D721Med (cell line): ENCODE data around the gene SPHK2.
A peak's percentile ranks its signal among the peaks of the same experiment; 100 is the strongest.
"Not testable (repeated sequence)": the region's sequence is repeated elsewhere in the genome, so short reads cannot be mapped to it uniquely, and the experiment has no call there.

Experiments used
- DNase-seq: peaks from one replicate; pipeline ENCODE4 v3.0.0; 2011; ENCODE audit warnings: low spot score; ENCODE audit not compliant: insufficient read length
- FAIRE-seq: peaks from 2 replicates; lab custom pipeline; 2011; peaks lifted over from hg19 to GRCh38; lab: Jason Lieb, UNC
- TF ChIP-seq, protein P1 (sequence below): IDR thresholded peaks from 2 replicates; pipeline ENCODE4 v1.5.1; 2012; ENCODE audit warnings: mild to moderate bottlenecking, control low read depth; ENCODE audit not compliant: insufficient read depth; ENCODE audit errors: missing control alignments

Gene SPHK2, protein sequence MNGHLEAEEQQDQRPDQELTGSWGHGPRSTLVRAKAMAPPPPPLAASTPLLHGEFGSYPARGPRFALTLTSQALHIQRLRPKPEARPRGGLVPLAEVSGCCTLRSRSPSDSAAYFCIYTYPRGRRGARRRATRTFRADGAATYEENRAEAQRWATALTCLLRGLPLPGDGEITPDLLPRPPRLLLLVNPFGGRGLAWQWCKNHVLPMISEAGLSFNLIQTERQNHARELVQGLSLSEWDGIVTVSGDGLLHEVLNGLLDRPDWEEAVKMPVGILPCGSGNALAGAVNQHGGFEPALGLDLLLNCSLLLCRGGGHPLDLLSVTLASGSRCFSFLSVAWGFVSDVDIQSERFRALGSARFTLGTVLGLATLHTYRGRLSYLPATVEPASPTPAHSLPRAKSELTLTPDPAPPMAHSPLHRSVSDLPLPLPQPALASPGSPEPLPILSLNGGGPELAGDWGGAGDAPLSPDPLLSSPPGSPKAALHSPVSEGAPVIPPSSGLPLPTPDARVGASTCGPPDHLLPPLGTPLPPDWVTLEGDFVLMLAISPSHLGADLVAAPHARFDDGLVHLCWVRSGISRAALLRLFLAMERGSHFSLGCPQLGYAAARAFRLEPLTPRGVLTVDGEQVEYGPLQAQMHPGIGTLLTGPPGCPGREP

DNA sequence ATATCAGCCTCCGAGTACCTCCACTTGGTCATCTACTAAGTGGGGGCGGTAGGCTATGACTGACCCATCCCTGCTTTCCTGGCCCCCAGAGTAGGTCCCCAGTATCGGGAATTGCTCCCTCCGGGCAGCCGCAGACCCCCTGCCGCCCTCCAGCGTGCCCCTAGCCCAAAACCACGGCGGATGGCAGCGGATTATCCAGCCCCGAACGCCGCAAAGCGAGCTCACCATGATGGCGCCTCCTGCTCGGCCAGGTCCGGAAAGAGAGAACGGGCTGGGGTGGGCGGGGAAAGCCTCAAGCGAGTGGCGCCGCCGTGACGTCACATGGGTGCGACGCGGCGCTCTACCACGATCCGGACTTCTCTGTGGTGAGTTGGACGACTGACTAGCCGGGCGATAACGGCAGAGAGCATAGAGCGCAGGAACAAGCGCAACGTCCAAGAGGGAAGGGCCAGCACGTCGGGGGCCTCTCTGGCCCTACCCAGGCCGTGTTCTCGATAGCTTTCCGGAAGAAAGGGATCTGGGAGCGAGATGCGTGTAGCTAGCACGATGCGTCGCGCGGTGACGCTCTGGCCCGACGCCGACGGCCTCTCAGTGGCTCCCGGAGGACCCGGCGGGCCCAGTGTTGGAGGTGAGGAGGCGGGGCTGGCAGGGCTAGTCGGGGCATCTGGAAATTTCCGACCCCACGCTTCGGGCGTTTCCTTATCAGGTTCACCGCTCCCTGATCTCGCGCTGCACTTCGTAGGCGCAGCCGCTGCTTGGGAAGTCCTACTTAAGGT lies at the start of gene SPHK2, which contains the start of gene RPL18:
TSS of gene SPHK2 (plus strand) at position 591 of the 776 bp plus-strand sequence. CDS start 1,009 bp downstream, outside the sequence.
TSS of gene RPL18 (minus strand) at position 263 of the 776 bp plus-strand sequence. CDS start at position 228, 35 bp downstream.
- no peak for FAIRE-seq
- peak; percentile 98 for DNase-seq
- TF ChIP-seq, protein P1, sequence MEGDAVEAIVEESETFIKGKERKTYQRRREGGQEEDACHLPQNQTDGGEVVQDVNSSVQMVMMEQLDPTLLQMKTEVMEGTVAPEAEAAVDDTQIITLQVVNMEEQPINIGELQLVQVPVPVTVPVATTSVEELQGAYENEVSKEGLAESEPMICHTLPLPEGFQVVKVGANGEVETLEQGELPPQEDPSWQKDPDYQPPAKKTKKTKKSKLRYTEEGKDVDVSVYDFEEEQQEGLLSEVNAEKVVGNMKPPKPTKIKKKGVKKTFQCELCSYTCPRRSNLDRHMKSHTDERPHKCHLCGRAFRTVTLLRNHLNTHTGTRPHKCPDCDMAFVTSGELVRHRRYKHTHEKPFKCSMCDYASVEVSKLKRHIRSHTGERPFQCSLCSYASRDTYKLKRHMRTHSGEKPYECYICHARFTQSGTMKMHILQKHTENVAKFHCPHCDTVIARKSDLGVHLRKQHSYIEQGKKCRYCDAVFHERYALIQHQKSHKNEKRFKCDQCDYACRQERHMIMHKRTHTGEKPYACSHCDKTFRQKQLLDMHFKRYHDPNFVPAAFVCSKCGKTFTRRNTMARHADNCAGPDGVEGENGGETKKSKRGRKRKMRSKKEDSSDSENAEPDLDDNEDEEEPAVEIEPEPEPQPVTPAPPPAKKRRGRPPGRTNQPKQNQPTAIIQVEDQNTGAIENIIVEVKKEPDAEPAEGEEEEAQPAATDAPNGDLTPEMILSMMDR = no peak

DNA sequence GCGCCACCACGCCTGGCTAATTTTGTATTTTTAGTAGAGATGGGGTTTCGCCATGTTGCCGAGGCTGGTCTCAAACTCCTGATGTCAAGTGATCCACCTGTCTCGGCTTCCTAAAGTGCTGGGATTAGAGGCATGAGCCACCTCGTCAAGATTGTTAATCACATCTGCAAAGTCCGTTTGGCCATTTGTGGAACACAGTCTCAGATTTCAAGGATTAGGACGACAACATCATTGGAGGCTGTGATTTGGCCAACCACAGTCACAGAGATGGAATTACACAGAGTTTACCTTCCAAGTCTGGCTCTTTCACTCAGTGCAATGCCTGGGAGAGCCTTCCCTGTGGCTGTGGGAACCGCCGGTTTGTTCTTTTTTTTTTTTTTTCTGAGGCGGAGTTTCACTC lies 49.5 kb upstream of the SPHK2 start:
- FAIRE-seq (no peak), DNase-seq (no peak)
- TF ChIP-seq, protein P1 = no peak

DNA sequence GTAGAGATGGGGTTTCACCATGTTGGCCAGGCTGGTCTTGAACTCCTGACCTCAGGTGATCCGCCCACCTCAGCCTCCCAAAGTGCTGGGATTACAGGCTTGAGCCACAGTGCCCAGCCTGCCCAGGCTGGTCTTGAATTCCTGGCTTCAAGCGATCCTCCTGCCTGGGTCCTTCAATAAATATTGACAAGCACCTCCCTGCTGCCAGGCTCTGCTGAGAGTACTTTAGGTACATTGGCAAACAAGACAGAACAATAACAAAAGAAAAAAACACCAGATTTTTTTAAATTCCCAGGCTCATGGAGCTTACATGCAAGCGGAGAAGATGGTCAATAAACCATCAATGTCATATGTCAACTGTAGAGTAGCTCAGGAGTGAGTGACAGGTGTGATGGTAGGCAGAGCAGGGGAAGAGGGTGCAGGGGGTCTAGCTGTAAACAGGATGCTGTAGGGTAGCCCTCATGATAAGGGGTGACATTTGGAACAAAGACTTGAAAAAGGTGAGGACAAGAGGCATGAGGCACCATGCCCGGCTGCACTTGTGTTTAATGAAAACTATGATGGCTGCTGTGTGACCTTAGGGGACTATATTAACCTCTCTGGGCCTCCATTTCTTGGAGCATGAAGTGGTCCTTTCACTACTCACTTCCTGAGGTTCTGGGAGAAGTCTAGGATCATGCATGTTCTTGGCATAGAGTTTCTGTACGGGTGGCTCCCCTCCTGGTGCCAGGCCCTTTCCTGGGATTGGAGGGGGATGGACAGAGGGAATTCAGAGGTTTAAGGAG lies 47.7 kb upstream of the SPHK2 start:
- TF ChIP-seq, protein P1 = no peak
- DNase-seq = no peak
- no peak for FAIRE-seq

DNA sequence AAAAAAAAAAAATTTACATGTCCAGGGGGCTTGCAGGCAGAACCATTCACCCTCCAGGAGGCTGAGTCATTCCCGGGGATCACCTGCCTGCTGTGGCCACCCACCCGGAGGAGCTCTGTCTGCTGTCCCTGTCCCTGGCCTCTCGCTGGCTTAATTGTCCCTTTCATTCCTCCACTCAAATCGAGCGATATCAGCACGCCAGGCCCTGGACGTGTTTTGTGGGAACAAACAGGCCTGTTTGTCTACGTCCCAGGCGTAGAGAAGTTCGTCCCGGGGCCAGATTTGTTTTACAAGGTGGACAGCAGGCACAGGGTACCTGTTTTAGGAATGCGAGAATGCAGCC lies 46.2 kb upstream of the SPHK2 start:
- no peak for DNase-seq
- TF ChIP-seq, protein P1 = no peak
- FAIRE-seq = no peak

DNA sequence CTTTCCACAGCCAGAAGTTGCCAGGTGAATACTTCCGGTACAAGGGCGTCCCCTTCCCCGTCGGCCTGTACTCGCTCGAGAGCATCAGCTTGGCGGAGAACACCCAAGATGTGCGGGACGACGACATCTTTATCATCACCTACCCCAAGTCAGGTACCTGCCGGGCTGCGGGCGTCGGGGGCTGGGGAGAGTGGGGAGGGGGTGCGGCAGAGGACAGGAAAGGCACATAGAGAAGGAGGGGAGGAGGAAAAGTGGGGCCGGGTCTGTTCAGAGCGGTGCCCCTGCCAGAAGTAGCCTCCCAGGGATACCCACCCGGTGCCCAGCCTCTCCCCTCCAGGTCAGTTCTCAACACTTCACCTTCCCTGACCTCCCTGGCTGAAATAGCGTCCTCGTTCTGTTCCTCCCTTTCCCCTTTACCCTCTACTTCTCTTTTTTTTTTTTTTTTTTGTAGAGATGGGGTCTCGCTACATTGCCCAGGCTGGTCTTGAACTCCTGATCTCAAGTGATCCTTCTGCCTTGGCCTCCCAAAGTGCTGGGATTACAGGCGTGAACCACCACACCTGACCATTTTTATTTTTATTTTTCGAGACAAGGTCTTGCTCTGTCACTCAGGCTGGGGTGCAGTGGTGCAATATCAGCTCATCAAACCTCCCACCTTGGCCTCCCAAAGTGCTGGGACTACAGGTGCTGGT lies 43.2 kb upstream of the SPHK2 start:
- TF ChIP-seq, protein P1 = no peak
- no peak for FAIRE-seq
- no peak for DNase-seq

DNA sequence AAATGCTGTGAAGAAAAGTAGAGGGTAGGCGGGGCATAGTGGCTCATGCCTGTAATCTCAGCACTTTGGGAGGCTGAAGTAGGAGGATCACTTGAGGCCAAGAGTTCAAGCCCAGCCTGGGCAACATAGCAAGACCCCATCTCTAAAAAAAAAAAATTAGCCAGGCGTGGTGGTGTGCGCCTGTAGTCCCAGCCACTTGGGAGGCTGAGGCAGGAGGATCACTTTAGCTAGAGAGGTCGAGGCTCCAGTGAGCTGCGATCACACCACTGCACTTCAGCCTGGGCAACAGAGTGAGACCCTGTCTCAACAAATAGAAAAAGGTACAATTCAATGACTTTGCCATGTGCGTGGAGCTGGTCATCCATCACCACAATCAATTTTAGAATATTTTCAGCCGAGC lies 41.4 kb upstream of the SPHK2 start:
- DNase-seq, FAIRE-seq: not testable (repeated sequence)
